Kidney epithelial cell (primary cell): ENCODE measurements around the gene INHA. TPM values are rescaled to one million over a fixed set of nuclear protein-coding genes. Genes with fewer than 3 reads are reported as not detected.
A peak's percentile ranks its signal among the peaks of the same experiment; 100 is the strongest.

ENCODE experiments used
- DNase-seq: peaks from one replicate; pipeline ENCODE4 v3.0.0-alpha.2; 2010; ENCODE audit warnings: low read depth
- H3K27me3 ChIP-seq: 2 replicates; pipeline ENCODE4 v1.6.0; 2011; ENCODE audit warnings: low read length; ENCODE audit not compliant: control insufficient read depth, insufficient read depth
- H3K36me3 ChIP-seq: 2 replicates; pipeline ENCODE4 v1.5.1; 2011; ENCODE audit warnings: low read length; ENCODE audit not compliant: control insufficient read depth, insufficient read depth
- H3K4me3 ChIP-seq: 2 replicates; pipeline ENCODE4 v1.5.1; 2011; ENCODE audit warnings: low read depth, mild to moderate bottlenecking, control low read depth, low read length
- total RNA-seq: library from RNA; depleted of rRNA; stranded (reverse); fragments of >200 nt; gene quantifications from 2 replicates; pipeline ENCODE4 v1.2.3, GENCODE V29; 2015
- TF ChIP-seq, protein P1 (sequence below): IDR thresholded peaks from 2 replicates; pipeline ENCODE4 v1.5.1; 2011; ENCODE audit warnings: mild to moderate bottlenecking, moderate library complexity, low read length, control low read depth, inconsistent platforms; ENCODE audit not compliant: insufficient read depth, poor library complexity, severe bottlenecking

Gene INHA
- total RNA-seq, 1 donor from 2014 or later, result not detected

DNA sequence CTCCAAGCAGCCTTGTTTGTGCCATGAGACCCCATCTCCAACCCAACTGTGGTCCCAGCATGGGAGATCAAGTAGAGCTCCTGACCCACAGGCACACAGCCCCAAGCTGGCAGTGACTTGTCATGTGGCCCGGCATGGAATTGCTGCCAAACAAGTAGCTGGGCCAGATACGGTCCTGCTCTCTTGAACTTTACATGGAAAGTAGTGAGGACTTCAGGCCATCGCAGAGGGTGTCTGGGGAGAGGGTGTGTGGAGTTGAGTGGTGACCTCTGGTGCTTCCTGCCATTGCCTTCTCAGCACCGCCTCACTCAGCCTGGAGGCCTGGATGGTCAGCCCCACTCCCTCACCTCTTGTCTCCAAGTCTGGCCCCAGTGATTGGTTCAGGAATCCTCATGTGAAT, 44.4 kb downstream of the INHA start:
- TF ChIP-seq, protein P1, sequence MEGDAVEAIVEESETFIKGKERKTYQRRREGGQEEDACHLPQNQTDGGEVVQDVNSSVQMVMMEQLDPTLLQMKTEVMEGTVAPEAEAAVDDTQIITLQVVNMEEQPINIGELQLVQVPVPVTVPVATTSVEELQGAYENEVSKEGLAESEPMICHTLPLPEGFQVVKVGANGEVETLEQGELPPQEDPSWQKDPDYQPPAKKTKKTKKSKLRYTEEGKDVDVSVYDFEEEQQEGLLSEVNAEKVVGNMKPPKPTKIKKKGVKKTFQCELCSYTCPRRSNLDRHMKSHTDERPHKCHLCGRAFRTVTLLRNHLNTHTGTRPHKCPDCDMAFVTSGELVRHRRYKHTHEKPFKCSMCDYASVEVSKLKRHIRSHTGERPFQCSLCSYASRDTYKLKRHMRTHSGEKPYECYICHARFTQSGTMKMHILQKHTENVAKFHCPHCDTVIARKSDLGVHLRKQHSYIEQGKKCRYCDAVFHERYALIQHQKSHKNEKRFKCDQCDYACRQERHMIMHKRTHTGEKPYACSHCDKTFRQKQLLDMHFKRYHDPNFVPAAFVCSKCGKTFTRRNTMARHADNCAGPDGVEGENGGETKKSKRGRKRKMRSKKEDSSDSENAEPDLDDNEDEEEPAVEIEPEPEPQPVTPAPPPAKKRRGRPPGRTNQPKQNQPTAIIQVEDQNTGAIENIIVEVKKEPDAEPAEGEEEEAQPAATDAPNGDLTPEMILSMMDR, result no peak

DNA sequence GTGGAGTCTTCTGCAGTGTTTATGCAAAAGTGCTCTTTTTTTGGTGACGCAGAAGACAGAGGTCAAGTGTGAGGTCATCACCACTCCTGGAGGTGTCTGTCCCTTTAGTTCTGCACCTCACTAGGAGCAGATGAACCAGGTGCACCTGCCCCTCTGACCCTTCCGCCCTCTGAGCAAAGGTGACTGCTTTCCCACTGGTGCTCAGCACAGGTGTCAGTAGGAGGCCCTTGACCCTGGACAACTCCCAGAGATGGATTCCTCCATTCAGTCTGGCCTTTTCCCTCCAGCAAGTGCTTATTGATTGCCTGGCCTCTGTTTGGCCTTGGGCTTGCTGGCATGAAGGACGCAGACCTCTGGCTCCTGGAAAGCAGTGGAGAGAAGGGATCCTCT, 46.6 kb downstream of the INHA start:
- H3K36me3 ChIP-seq, result no peaks in the 10 kb centered on the region
- TF ChIP-seq, protein P1, result no peak
- no peaks in the 10 kb centered on the region for H3K27me3 ChIP-seq
- no peak overlapping the region for H3K4me3 ChIP-seq
- no peak for DNase-seq

More for the DNA sequence above, 44.4 kb downstream of the INHA start:
- Histone ChIP-seq H3K27me3 (no peaks in the 10 kb centered on the region), H3K4me3 (no peak overlapping the region), H3K36me3 (no peaks in the 10 kb centered on the region)
- no peak for DNase-seq

DNA sequence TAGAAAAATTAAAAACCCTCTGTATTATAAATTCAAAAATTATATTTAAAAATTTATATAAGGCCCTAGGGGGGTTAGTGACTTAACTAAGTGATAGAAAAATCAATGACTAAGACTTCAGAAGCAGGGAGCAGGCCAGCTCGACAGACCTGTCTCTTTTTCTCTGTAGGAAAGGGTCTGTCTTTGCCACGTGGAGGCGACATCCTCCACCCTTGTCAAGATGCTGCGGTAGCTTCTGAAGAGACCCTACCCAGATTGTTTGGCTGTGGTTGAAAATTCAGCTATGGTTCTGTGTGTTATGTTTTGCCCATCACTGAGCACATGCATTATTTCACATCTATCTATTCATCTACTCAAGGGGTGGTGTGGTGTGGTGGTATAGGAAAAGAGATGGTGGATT, 47.1 kb downstream of the INHA start:
- no peak overlapping the region for H3K4me3 ChIP-seq
- no peaks in the 10 kb centered on the region for H3K27me3 ChIP-seq
- H3K36me3 ChIP-seq, result no peaks in the 10 kb centered on the region
- TF ChIP-seq, protein P1, result peak; percentile 8
- no peak for DNase-seq

DNA sequence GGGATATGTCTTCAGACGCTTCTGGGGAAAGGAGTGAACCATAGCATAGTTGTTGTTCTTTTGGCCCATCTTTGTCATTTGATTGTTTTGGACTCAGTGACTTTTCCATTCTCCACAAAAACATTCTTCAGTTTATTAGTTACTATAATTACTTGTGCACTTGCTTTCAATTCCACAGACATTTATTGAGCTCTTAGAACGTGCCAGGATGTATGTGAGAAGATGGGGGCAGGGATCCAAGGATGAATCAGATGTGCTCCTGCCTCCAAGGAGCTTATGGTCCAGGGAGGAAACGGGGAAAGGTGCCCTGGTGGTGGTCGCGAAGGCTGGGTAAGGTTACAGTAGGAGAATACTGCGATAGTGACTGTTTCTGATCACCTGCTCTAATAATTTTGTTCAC, 48.4 kb downstream of the INHA start:
- no peaks in the 10 kb centered on the region for H3K27me3 ChIP-seq
- no peak overlapping the region for H3K4me3 ChIP-seq
- TF ChIP-seq, protein P1, result no peak
- no peak for DNase-seq
- no peaks in the 10 kb centered on the region for H3K36me3 ChIP-seq

DNA sequence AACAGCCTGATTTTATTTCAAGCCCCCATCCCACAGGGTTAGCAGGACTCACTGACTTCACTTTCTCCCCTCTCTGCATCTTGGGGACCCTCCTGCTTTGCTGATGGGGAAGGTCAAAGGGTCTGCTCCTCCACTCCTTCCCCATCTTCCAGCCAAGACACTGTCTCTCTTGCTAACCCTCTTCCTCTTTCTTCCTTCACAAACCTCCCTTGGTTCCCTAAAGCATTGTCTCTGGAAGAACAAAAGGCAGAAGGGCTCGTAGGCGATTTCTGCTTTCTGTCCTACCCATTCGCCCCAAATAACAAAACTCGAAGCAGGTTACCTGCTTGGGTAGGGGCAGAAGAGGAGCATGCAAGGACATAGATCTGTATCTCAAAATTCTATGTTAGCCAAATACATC, 49.8 kb downstream of the INHA start:
- Histone ChIP-seq H3K27me3 (no peaks in the 10 kb centered on the region), H3K4me3 (no peak overlapping the region), H3K36me3 (no peaks in the 10 kb centered on the region)
- no peak for DNase-seq
- TF ChIP-seq, protein P1, result no peak

DNA sequence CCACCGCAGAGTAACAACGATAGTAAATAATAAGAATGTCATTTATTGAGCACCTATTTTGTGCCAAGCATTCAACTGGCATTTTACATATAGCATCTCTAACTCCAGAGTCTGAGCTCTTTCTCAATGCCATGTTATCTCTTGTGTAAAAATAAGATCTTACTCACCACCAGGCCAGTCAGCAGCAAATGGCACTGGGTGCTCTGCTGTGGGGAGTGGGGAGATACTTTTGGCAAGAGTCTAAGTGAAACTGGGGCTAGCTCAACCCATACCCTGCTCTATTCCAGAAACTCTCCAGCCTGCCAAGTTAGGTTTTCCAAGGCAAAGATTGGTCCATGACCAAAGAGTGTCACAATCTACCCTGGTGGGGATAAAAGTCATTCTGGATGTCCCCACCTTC, 50.4 kb downstream of the INHA start:
- TF ChIP-seq, protein P1, result no peak
- no peaks in the 10 kb centered on the region for H3K27me3 ChIP-seq
- no peak for DNase-seq

More for the DNA sequence above, 50.4 kb downstream of the INHA start:
- no peaks in the 10 kb centered on the region for H3K36me3 ChIP-seq
- H3K4me3 ChIP-seq, result no peak overlapping the region
